ENCODE results near the gene TMPRSS13. TPM values are rescaled to one million over a fixed set of nuclear protein-coding genes. Genes with fewer than 3 reads are reported as not detected.

TMPRSS13 gene
- total and polyA plus RNA-seq, 9 of the 15 experiments (the other 6 are each of a cell fraction or from before 2014, with no cell fraction given) = 0.11 to 0.29 (median 0.15) TPM

- no peak overlapping the region for H3K4me3 ChIP-seq
- no peak overlapping the region for H3K9ac ChIP-seq (ENCODE audit: insufficient read depth in 1 of 2, low read depth in 2 of 2, low read length in 2 of 2)
- TF ChIP-seq MXD1 (CRISPR knock-in tag; IDR thresholded peaks at IDR 0.05; ENCODE audit: borderline replicate concordance, poor library complexity, severe bottlenecking) = no peak
- no peak for TF ChIP-seq NR2C1 (IDR thresholded peaks at IDR 0.05)
- TF ChIP-seq NR2C1 (tag; IDR thresholded peaks at IDR 0.05) = no peak
- no peak for TF ChIP-seq ZNF217 (CRISPR knock-in tag; IDR thresholded peaks at IDR 0.05)
- no peak for TF ChIP-seq CREB1 (IDR thresholded peaks at IDR 0.05)
- no peak for TF ChIP-seq CREB1 (CRISPR knock-in tag; IDR thresholded peaks at IDR 0.05)
- TF ChIP-seq BRCA1 (IDR thresholded peaks at IDR 0.05) = no peak
- TF ChIP-seq BRCA1 (CRISPR knock-in tag; IDR thresholded peaks at IDR 0.05) = no peak
- TF ChIP-seq MIER1 (IDR thresholded peaks at IDR 0.05; ENCODE audit: low read depth) = no peak
- no peak for TF ChIP-seq NFRKB (IDR thresholded peaks at IDR 0.05; ENCODE audit: low read depth)
- TF ChIP-seq MLX (CRISPR knock-in tag; conservative IDR thresholded peaks at IDR 0.05) = no peak
- TF ChIP-seq HDAC2 (IDR thresholded peaks at IDR 0.05) = no peak
- TF ChIP-seq TBL1XR1 (IDR thresholded peaks at IDR 0.05; ENCODE audit: low read length in 2 of 2) = no peak
- H3K4me2 ChIP-seq (ENCODE audit: insufficient read depth, low read length) = no peak overlapping the region
- no peak for DNase-seq (ENCODE audit: extremely low read depth in 1 of 4, low spot score in 3 of 4)
- H3K79me2 ChIP-seq (ENCODE audit: control insufficient read depth, insufficient read depth, low read length) = no peaks in the 10 kb centered on the region
- 0% methylated on average over 2 of the region's 2 CpGs for WGBS (ENCODE audit: insufficient coverage, low coverage, missing lambda C conversion rate)
- in situ Hi-C loops (cut with MboI) (no loop called here), intact Hi-C loops (cut with micrococcal nuclease) (no loop called here)
- H3K27me3 ChIP-seq (ENCODE audit: control insufficient read depth in 2 of 2, insufficient read depth in 2 of 2, low read length in 2 of 2) = peaks cover 7 to 15% of the 10 kb centered on the region in 2 experiments; a peak in 2 of 5 replicates
- H4K20me1 ChIP-seq (replicated peaks; ENCODE audit: control insufficient read depth, insufficient read depth, low read length) = no peaks in the 10 kb centered on the region; the same call in 1 of the 2 replicates
- POLR2A ChIA-PET = interaction anchor here (0.9 to 1.5 kb wide), 2 partner anchors 8 to 13 kb away, joined by 3 to 4 read pairs; no protein-coding TSS in a partner anchor
- no peaks in the 10 kb centered on the region for H3K9me1 ChIP-seq (ENCODE audit: control insufficient read depth, insufficient read depth, low read length)
- H2AFZ ChIP-seq (ENCODE audit: low read depth, low read length) = no peak overlapping the region
- no peaks in the 10 kb centered on the region for H3K36me3 ChIP-seq (ENCODE audit: control insufficient read depth, insufficient read depth, low read length)
- H3K4me1 ChIP-seq (replicated peaks in 1 of 2; ENCODE audit: control insufficient read depth in 2 of 2, insufficient read depth in 2 of 2, low read length in 2 of 2) = no peaks in the 10 kb centered on the region
- no TSS peak for BruUV-seq (replicated peaks)
- FAIRE-seq = no peak
- ATAC-seq = no peak; the same call in 2 of the 3 replicates
- H3K9me3 ChIP-seq (replicated peaks; ENCODE audit: control insufficient read depth, insufficient read depth, low read depth, low read length) = no peaks in the 10 kb centered on the region
- H3K27ac ChIP-seq (ENCODE audit: extremely low read depth, low read depth, low read length) = no peak overlapping the region
- CTCF ChIA-PET (ENCODE audit: low intra/inter-chr PET ratio) = no interaction called here
Measured at GRCh38 chr11:117891362-117891761, 37.8 kb downstream of the TMPRSS13 start.

Measured in K562 (cell line).